GM21576 (cell line): Measurements from ENCODE around the gene CHMP2A.
"Not testable (repeated sequence)": the region's sequence is repeated elsewhere in the genome, so short reads cannot be mapped to it uniquely, and the experiment has no call there.

ENCODE experiments used
- ATAC-seq: cut with Tn5 transposase; IDR thresholded peaks from one replicate; pipeline ENCODE4 v1.9.1; 2021; ENCODE audit warnings: mild to moderate bottlenecking, moderate library complexity; ENCODE audit not compliant: unreplicated experiment

Gene CHMP2A

GRCh38 chr19:58554494-58555368, at the start of gene CHMP2A:
TSS of gene CHMP2A (minus strand) at chr19:58555105. CDS start at chr19:58554212, 893 bp downstream.
- ATAC-seq: no peak

GRCh38 chr19:58586133-58586765, 31.3 kb upstream of the CHMP2A start:
- no peak for ATAC-seq

- no peak for ATAC-seq
Observed at GRCh38 chr19:58585442-58586132, 30.7 kb upstream of the CHMP2A start.

GRCh38 chr19:58584498-58585441, 29.9 kb upstream of the CHMP2A start:
- ATAC-seq: no peak

DNA sequence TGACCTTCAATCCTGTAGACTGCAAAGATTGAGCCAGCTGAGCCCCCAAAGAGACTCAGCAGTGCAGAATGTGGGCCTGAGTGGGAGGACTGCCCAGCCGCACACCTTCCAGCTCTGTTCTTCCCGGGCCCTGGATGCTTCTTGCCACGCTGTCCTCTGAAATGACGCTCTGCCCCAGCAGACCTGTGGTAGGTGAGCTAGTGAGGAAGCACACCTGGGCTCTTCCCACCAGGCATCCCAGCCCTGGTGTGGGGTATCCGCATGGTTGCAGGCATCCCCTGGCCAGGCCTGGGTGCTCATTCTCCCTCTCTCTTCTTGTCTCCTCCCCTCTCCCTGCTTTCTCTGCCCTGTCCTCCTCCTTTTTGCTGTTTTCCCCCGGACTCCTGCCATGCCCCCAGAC, 28.1 kb upstream of the CHMP2A start:
- ATAC-seq: no peak

DNA sequence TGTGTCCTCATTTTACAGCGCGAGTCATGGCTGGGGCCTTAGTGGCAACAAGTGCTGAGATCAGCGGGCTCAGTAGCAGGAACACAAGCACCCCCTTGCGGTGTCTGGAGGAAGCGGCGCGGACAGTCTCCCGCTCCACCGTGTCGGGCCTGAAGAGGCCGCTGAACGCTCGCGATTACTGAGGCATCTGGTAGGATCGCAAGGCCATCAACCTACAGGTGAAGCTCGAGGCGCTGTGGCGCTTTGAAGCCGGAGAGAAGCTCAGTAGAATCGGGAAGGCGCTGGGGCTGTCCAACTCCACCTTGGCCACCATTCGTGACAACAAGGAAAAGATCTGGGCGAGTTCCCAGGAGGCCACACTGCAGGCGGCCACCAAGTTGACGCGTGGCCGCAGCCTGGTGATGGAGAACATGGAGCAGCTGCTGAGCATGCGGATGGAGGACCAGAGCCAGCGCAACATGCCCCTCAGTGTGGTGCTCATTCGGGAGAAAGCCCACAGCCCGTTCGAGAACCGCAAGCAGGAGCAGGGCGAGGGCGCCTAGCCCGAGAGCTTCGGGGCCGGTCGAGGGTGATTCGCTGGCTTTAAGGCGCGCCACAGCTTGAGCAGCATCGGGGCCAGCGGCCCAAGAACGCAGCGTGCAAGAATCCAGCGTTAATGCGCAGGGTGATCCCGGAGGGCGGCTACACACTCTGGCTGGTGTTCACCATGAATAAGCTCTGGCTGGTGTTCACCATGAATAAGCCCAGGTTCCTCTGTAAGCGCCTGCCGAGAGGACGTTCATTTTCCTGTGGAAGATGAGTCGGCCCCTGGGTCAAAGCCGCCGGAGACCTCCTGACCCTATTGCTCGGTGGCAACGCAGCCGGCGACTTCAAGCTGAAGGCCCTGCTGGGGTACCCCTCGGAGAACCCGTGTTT, 26.6 kb upstream of the CHMP2A start:
- peak; percentile 70 for ATAC-seq

DNA sequence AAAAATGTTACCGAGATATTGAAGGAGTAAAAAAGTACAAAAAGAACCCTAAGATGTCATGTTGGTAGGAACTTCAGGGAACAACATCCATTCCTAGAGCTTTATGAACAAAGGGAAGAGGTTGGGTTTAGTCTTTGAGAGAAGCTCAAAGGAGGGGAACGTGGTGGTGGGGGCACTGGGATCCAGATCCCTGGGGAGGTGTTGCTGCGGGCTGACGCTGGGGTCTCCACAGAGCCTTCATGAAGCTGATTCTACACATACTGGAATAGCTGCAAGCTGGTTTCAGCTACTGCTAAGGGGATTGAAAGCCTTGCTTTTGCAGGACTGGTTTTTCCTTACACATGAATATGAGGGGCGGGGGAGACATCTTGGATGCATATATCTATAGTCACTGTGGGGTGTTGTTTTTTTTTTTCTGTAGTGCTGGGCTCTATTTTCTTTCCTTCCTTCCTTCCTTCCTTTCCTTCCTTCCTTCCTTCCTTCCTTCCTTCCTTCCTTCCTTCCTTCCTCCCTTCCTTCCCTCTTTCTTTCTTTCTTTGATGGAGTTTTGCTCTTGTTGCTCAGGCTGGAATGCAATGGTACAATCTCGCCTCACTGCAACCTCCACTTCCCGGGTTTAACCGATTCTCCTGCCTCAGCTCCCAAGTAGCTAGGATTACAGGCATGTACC, 24.7 kb upstream of the CHMP2A start:
- ATAC-seq: no peak

GRCh38 chr19:58578012-58578925, 23.4 kb upstream of the CHMP2A start:
- no peak for ATAC-seq

DNA sequence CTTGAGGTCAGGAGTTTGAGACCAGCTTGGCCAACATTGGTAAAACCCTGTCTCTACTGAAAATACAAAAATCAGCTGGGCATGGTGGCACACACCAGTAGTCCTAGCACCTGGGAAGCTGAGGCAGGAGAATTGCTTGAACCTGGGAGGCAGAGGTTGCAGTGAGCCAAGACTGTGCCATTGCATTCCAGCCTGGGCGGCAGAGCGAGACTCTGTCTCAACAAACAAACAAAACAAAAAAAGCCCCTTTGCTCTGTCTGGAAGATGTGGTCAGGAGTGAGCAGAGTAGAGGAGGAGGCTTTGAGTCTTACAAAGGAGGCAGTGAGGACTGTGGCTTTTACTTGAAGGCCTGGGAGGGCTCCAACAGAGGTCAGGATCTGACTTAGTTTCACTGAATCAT, 22.7 kb upstream of the CHMP2A start:
- ATAC-seq: not testable (repeated sequence)

GRCh38 chr19:58575183-58576041, 20.5 kb upstream of the CHMP2A start:
- peak; percentile 41 for ATAC-seq

DNA sequence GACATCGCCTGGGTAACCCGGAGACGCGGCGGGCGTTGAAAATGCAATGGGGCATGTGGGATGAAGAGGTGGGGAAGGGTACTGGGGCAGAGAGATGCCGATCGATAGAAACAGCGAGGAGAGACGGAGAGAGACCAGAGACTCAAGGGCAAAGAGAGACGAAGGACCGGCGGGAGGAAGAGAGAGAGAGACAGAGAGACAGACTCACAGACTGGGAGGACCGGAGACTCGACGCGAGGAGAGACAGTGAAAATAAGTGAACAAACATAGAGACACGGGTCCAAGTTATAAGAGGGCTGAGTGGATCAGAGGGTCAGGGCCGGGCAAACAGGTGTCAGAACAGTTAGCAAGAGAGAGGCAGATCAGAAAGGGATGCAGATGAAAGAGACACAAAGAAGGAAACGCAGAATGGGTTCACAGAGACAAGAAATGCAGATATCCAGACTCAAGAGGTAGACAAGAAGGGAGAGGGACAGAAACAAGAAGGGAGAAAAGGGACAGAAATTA, 18.8 kb upstream of the CHMP2A start:
- ATAC-seq: no peak

GRCh38 chr19:58572818-58573657, 18.1 kb upstream of the CHMP2A start, which contains the start of gene MZF1:
TSS of gene MZF1 (minus strand) at chr19:58573335. CDS start at chr19:58571389, 1,946 bp downstream.
- peak; percentile 51 for ATAC-seq

- no peak for ATAC-seq
Observed at GRCh38 chr19:58572026-58572817, 17.3 kb upstream of the CHMP2A start.

GRCh38 chr19:58571575-58571947, 16.7 kb upstream of the CHMP2A start:
- ATAC-seq: no peak
